ENCODE data around the gene LSM6.

Gene LSM6

GRCh38 chr4:146194212-146194611, 18.7 kb downstream of the LSM6 start:
- TF ChIP-seq, protein P1, sequence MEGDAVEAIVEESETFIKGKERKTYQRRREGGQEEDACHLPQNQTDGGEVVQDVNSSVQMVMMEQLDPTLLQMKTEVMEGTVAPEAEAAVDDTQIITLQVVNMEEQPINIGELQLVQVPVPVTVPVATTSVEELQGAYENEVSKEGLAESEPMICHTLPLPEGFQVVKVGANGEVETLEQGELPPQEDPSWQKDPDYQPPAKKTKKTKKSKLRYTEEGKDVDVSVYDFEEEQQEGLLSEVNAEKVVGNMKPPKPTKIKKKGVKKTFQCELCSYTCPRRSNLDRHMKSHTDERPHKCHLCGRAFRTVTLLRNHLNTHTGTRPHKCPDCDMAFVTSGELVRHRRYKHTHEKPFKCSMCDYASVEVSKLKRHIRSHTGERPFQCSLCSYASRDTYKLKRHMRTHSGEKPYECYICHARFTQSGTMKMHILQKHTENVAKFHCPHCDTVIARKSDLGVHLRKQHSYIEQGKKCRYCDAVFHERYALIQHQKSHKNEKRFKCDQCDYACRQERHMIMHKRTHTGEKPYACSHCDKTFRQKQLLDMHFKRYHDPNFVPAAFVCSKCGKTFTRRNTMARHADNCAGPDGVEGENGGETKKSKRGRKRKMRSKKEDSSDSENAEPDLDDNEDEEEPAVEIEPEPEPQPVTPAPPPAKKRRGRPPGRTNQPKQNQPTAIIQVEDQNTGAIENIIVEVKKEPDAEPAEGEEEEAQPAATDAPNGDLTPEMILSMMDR (IDR thresholded peaks at IDR 0.05; ENCODE audit: borderline replicate concordance, insufficient read depth, low read depth, low read length): no peak

GRCh38 chr4:146202665-146203064, 27.1 kb downstream of the LSM6 start:
- no peak overlapping the region for H3K4me3 ChIP-seq (ENCODE audit: low read depth, low read length)
- TF ChIP-seq, protein P1 (IDR thresholded peaks at IDR 0.05; ENCODE audit: borderline replicate concordance, insufficient read depth, low read depth, low read length): no peak

More at GRCh38 chr4:146194212-146194611, 18.7 kb downstream of the LSM6 start:
- H3K4me3 ChIP-seq (ENCODE audit: low read depth, low read length): no peak overlapping the region

- no peak overlapping the region for H3K4me3 ChIP-seq (ENCODE audit: low read depth, low read length)
- TF ChIP-seq, protein P1 (IDR thresholded peaks at IDR 0.05; ENCODE audit: borderline replicate concordance, insufficient read depth, low read depth, low read length): no peak
Observed at GRCh38 chr4:146207410-146207809, 31.9 kb downstream of the LSM6 start.

DNA sequence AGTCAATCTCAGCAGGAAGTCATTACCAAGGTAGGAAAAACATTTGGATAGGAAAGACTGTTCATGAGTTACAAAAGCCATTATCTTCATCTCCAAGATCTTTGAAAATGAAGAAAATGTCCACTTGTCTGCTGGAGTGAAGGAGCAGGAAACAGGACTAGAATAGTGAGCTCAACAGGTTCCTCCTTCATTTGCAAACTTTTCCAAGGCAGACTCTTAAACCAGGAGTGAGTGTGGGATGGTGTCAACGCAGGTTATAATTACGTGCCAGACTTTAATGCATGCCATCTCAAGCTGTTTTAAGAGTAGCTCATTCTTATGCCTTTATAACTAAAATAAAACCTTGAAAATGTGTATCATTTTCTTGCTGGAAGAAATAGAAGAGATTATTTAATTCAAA, 35.4 kb downstream of the LSM6 start:
- TF ChIP-seq, protein P1 (IDR thresholded peaks at IDR 0.05; ENCODE audit: borderline replicate concordance, insufficient read depth, low read depth, low read length): no peak
- no peak overlapping the region for H3K4me3 ChIP-seq (ENCODE audit: low read depth, low read length)

DNA sequence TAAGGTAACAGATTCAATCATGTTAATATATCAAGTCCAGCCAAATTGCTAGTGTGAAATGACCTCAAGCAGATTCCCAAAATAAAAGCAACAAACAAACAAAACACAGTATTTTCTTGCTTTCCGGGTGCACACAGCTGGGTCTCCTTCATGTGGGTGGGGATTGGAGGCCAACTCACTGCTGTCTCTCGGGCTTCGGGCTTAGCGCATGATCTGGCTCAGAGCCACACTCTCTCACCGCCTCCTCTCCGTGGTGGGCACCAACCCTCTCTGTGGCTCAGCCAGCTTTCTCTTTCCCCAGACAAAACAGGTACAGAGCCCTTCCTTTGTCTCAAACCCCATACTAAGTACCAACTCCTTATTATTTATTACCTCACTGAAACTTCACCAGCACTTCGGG, 35.9 kb downstream of the LSM6 start:
- no peak overlapping the region for H3K4me3 ChIP-seq (ENCODE audit: low read depth, low read length)
- TF ChIP-seq, protein P1 (IDR thresholded peaks at IDR 0.05; ENCODE audit: borderline replicate concordance, insufficient read depth, low read depth, low read length): no peak

DNA sequence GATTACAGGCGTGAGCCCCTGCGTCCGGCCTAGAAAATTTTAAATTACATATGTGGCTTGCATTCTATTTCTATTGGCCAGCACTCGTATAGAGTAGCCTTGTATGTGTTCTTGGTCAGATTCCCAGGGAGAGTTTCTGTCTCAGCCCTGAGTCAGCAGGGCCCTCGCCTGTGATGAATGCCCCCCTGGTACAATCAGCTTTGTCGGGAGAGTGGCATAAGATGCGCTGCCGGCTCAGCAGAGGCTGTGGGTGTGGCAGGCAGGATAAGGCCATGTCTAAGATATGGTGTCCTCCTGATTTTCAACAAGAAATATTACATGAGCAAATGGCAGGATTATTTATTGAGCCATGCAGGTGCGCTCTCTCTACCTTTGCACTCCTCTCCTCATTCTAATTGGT, 37.3 kb downstream of the LSM6 start:
- H3K4me3 ChIP-seq (ENCODE audit: low read depth, low read length): no peak overlapping the region
- TF ChIP-seq, protein P1 (IDR thresholded peaks at IDR 0.05; ENCODE audit: borderline replicate concordance, insufficient read depth, low read depth, low read length): no peak

GRCh38 chr4:146214238-146214637, 38.7 kb downstream of the LSM6 start, which contains the start of gene REELD1:
Gene REELD1, plus strand, starts transcription at chr4:146214538. Its CDS starts 2,415 bp downstream, at chr4:146216953.
- H3K4me3 ChIP-seq (ENCODE audit: low read depth, low read length): no peak within 1 kb of the TSS
- TF ChIP-seq, protein P1 (IDR thresholded peaks at IDR 0.05; ENCODE audit: borderline replicate concordance, insufficient read depth, low read depth, low read length): no peak
